Activated CD4-positive, alpha-beta T cell treated with anti-CD3 and anti-CD28 coated beads for 48 hours (primary cell): ENCODE data around the gene CYSLTR1.
"Not testable (repeated sequence)": the region's sequence is repeated elsewhere in the genome, so short reads cannot be mapped to it uniquely, and the experiment has no call there.

Experiments used
- DNase-seq: peaks from one replicate; pipeline ENCODE4 v3.0.0-alpha.2; 2020

CYSLTR1 gene

DNA sequence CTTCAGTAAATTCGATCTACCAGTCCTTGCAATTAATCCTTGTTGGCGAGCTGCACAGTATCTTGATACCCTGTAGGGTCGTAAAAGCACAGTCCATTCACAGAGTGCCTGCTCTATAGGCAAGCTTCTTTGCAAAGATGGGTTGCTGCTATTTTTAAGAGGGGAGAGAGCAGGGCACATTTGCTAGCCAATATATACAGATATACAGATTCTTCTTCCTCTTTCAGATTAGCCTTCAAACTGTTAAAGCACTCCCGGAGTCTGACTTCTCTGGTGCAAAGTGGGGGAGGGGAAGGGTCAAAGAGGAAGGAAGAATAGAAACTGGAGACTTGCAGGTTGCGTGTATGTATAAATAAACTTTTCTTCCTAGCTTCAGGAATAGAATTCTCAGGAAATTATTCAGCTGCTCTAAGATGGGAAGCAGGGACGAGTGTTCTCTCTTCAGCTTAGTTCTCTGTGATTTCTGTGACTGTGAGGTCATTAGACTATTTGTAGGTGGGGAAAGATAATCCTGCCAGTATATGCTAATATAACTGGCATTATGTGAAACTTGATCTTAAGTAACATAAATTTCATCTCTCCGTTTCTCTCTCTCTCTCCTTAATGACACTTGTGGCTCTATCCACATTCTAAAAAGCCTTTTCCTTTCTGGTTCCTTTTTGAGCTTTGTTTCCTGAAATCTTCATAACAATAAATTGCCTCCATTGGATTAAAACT lies at the start of gene CYSLTR1:
Gene CYSLTR1 (minus strand): TSS at position 242 of the 717 bp plus-strand sequence. CDS start 53,865 bp downstream, outside the sequence.
- no peak for DNase-seq

DNA sequence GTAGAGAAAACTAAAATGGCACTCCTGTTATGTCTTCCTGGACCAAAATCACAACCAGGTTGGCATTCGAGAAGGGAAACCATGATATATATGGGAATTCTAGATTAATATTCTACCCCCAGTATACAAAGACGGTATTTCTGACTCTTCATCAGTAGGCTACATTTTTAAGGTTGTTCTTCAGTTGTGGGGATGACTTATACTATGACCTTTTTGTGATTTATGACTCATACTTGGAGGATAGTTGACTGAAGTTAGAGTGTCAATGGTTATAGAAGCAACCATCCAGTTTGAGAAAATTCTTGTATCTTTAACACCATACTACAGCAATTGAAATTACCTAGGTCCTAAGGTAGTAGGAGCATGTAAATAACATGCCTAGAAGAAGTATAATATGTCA lies 49.8 kb upstream of the CYSLTR1 start:
- DNase-seq, result no peak

- DNase-seq, result no peak
These were observed 48.5 kb upstream of the CYSLTR1 start for GRCh38 chrX:78375894-78376293.

DNA sequence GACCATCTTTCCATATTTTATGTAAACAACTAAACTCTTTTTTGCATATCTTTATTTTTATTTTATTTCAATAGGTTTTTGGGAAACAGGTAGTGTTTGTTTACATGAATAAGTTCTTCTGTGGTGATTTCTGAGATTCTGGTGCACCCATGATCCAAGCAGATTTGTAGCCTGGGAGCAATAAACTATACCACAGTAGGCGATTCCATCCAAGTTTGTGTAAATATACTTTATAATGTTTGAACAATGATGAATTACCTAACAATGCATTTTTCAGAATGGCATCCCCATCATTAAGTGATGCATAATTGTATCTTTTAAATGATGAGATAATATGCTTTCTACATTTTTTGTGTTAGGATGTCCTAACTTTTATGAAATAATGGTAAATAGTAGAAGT lies 39.2 kb upstream of the CYSLTR1 start:
- DNase-seq, result no peak

DNA sequence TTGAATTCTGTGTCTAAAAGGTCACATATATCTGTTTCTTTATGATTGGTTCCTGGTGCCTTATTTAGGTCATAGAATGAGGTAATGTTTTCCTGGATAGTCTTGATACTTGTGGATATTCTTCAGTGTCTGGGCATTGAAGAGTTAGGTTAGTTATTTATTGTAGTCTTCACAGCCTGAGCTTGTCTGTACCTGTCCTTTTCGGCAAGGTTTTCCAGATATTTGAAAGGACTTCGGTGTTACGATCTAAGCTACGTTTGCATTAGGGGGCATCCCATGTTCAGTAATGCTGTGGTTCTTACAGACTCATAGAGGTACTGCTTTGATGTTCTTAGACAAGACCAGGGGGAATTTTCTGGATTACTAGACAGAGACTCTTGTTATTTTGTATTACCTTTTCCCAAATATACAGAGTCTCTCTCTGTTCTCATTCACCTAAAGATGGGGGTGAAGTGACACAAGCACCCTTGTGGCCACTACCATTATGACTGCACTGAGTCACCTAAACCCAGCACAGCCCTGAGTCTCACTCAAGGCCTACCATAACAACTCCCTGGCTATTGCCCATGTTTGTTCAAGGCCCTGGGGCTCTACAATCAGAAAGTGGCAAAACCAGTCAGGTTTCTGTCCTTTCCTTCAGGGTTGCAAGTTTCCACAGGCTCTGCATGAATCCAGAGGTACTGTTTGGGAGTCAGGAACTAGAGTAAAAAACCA lies 30.1 kb upstream of the CYSLTR1 start:
- DNase-seq, result peak; percentile 2

- no peak for DNase-seq
These were observed 6.1 kb upstream of the CYSLTR1 start for GRCh38 chrX:78333521-78333920.

DNA sequence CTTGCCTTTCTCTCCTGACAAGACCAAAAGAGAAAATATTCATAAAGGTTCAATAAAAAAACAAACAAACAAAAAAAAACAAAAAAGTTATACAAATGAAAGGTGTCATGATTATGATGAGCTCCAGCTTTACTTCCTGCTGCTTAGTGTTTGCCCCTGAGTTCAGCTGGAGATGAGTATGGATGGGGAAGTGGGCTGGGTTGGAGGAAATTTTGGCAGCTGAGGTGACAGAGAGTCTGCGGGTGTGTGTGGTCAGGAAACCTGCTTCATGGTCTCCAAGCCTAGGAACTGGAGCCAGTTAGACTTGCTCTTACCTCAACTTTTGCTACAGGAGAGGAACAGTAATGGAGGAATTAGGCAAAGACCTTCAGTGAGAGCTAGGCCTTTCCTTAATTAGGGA lies 4.3 kb upstream of the CYSLTR1 start:
- no peak for DNase-seq

DNA sequence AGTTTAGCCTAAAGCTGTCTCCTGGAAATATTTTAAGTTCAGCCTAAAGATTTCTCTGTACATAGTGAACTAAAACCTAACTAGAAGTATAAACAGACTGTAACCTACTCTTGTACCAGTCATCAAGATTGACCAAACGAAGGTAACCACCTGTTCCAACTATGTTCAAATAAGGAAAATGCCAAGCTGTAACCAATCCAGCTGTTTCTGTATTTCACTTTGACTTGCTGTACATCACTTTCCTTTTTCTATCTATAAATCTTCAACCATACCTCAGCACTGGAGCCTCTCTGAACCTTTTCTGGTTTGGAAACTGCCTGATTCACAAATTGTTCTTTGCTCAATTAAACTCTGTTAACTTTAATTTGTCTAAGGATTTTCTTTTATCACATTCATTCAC lies 3.1 kb upstream of the CYSLTR1 start:
- DNase-seq, result no peak

- no peak for DNase-seq
These were observed 2.7 kb upstream of the CYSLTR1 start for GRCh38 chrX:78330068-78330467.

DNA sequence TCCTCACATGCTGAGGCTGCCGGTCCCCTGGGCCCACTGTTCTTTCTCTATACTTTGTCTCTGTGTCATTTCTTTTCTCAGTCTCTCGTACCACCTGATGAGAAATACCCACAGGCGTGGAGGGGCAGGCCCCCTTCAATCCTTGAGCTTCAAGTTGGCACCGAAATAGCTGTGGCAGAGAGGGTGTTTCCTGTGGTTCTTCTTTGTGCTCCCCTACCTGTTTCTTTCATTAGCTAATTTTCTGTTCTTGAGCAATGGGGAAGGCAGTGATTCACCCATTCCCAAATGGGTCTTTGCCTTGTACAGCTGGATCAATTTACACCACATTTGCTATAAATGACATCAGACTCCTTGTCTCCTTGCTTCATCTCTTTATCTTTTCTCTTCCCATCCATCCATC lies 2.1 kb upstream of the CYSLTR1 start:
- DNase-seq, result peak; percentile 23

DNA sequence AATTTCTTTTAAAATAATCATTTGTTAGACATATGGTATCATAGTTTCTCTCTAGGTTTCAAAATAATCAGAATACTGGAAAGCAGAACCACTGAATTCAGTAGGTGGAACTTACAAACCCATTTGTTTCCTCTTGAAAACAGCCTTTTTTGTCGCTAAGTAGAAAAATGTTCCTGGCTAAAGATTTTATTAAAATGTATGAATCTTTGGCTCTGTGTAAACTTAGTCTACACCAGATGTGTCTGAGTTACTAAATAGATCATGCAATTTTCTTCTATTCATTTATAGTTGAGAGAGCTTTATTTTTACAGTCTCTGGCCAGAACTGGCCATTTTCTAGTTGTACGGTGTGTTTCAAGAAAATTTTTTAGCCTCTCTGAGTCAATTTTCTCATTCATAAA lies 1.0 kb downstream of the CYSLTR1 start:
- DNase-seq, result no peak

- no peak for DNase-seq
These were observed 4.5 kb downstream of the CYSLTR1 start for GRCh38 chrX:78322863-78323262.

- DNase-seq, result peak; percentile 47
These were observed 5.6 kb downstream of the CYSLTR1 start for GRCh38 chrX:78321809-78322208.

DNA sequence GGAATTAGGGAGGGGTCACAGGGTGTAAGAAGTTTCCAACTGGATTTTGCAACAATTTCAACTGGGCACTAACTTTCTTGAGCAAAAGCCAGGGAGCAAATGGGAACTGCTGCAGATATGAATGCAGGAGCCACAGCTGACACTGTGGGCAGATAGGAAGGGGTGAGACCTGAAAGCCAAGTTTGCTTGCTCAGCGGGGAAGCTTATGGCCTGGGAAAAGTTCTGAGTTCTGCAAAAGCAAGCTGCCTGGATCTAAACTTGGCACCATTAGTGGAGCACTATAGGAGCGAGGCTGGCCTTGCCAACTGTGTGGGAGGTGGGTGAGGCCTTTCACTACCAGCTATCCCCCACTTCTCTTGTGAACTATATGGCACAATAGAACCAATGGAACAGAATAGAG lies 11.1 kb downstream of the CYSLTR1 start:
- no peak for DNase-seq

DNA sequence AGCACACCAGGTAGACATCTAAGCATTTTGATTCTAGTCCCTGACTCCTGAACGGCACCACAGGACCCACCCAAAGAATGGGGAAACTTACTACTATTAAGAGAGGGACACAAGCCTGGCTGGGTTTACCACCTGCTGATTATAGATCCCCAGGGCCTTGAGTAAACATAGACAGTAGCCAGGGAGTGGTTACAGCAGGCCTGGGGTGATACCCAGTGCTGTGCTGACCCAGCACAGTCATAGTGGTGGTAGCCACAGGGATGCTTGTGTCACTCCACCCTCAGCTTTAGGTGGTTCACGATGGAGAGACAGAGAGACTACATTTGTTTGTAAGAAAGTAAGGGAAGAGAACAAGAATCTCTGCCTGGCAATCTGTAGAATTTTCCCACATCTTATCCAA lies 11.7 kb downstream of the CYSLTR1 start:
- no peak for DNase-seq

DNA sequence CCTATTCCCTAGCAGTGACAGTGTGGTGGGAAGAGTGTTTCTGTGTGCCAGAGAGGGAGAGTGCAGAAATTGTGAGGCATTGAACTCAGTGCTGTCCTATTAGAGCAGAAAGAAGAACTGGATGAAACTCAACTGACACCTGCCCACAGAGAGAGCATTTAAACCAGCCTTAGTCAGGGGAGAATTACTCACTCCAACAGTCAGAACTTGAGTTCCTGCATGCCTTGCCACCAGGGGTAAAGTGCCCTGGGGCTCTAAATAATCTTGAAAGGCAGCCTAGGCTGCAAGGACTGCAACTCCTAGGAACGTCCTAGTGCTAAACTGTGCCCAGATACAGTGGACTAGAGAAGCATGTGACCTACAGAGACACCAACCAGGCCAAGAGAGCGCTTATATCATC lies 12.8 kb downstream of the CYSLTR1 start:
- DNase-seq, result peak; percentile 31

GRCh38 chrX:78313526-78313925 lies 13.9 kb downstream of the CYSLTR1 start:
- no peak for DNase-seq

DNA sequence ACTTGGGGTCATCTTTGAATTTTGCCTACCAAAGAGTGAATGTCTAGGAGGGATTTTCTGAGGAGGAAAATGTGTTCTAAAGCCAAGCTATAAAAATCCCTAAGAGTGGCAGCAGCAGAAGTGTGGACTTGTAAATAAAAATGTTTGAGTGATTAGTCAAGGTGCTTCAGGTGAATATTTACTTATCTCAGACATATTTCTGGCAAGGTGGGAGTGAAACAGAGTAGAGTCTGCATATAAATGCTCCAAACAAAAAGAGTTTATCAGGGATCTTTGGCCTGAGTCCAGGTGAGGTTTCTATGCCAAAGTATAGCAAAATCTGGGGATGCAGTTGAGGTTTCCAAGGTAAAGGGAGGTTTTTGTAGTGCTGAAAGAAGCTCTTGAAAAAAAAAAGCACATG lies 19.7 kb downstream of the CYSLTR1 start:
- DNase-seq, result no peak

GRCh38 chrX:78303086-78303485 lies 24.3 kb downstream of the CYSLTR1 start:
- DNase-seq, result no peak

DNA sequence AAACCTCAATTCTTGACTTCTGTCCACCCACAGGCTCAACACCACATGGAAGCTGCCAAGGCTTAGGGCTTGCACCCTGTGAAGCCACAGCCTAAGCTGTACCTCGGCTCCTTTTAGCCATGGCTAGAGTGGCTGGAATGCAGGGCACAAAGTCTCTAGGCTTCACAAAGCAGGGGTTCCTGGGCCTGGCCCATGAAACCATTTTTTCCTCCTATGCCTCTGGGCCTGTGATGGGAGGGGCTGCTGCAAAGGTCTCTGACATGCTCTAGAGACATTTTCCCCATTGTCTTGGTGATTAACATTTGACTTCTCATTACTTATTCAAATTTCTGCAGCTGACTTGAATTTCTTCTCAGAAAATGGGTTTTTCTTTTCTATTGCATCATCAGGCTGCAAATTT lies 26.5 kb downstream of the CYSLTR1 start:
- DNase-seq, result not testable (repeated sequence)

- DNase-seq, result no peak
These were observed 43.9 kb downstream of the CYSLTR1 start for GRCh38 chrX:78283511-78283910.

GRCh38 chrX:78237127-78237526 lies 90.3 kb downstream of the CYSLTR1 start:
- DNase-seq, result peak; percentile 2

DNA sequence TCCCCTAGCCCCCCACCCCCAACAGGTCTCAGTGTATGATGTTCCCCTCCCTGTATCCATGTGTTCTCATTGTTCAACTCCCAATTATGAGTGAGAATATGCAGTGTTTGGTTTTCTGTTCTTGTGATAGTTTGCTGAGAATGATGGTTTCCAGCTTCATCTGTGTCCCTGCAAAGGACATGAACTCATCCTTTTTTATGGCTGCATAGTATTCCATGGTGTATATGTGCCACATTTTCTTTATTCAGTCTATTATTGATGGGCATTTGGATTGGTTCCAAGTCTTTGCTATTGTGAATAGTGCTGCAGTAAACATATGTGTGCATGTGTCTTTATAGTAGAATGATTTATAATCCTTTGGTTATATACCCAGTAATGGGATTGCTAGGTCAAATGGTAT lies 101.4 kb downstream of the CYSLTR1 start:
- not testable (repeated sequence) for DNase-seq
